Kidney (tissue), 14 donors: Measurements from ENCODE around the gene TESPA1. TPM values are rescaled to one million over a fixed set of nuclear protein-coding genes. Genes with fewer than 3 reads are reported as not detected.

ENCODE experiments used
- DNase-seq, 5 donors: peaks; one replicate each; pipeline ENCODE4 v3.0.0-alpha.2; 2013 to 2020
- FAIRE-seq: peaks from 2 replicates; lab custom pipeline; 2012; peaks lifted over from hg19 to GRCh38; lab: Jason Lieb, UNC
- H3K27ac ChIP-seq, 2 donors: one replicate each; pipeline ENCODE4 v1.7.0; 2013; ENCODE audit warnings: low read depth in 2 of 2, low read length in 2 of 2, inconsistent platforms in 1 of 2
- H3K27me3 ChIP-seq: one replicate; pipeline ENCODE4 v1.7.1; 2013; ENCODE audit warnings: low read length, inconsistent platforms; ENCODE audit not compliant: control insufficient read depth, insufficient read depth
- H3K36me3 ChIP-seq, 3 donors: one replicate each; pipeline versions ENCODE4 v1.7.0 to v1.7.1; 2013; ENCODE audit warnings: low read length in 3 of 3, control low read depth in 1 of 3, inconsistent platforms in 1 of 3; ENCODE audit not compliant: insufficient read depth in 3 of 3, control insufficient read depth in 2 of 3
- H3K4me1 ChIP-seq, 3 donors: one replicate each; pipeline versions ENCODE4 v1.7.0 to v1.7.1; 2013; ENCODE audit warnings: low read length in 3 of 3, inconsistent platforms in 1 of 3, low read depth in 1 of 3; ENCODE audit not compliant: control insufficient read depth in 2 of 3, insufficient read depth in 2 of 3
- H3K4me3 ChIP-seq, 3 donors: one replicate each; pipeline versions ENCODE4 v1.7.0 to v1.8.1; 2013; ENCODE audit warnings: low read length in 3 of 3, control low read depth in 1 of 3, inconsistent platforms in 1 of 3
- H3K9ac ChIP-seq, 3 donors: one replicate each; pipeline versions ENCODE4 v1.7.0 to v1.7.1; 2013; ENCODE audit warnings: low read length in 3 of 3, control low read depth in 1 of 3, inconsistent platforms in 1 of 3
- H3K9me3 ChIP-seq, 3 donors: one replicate each; pipeline versions ENCODE4 v1.7.0 to v1.7.1; 2013; ENCODE audit warnings: low read length in 3 of 3, control low read depth in 1 of 3, inconsistent platforms in 1 of 3; ENCODE audit not compliant: control insufficient read depth in 2 of 3, insufficient read depth in 1 of 3
- CTCF ChIP-seq: IDR thresholded peaks from 3 replicates; pipeline ENCODE4 v1.5.1; 2012; ENCODE audit warnings: mild to moderate bottlenecking, moderate library complexity, borderline replicate concordance; ENCODE audit not compliant: insufficient read depth; ENCODE audit errors: extremely low read depth
- intact Hi-C: fragments of 100-400 bp; cut with DNase I; formaldehyde crosslinking; loops from one replicate; pipeline ENCODE4 v1.11.1; 2022
- polyA plus RNA-seq: library from polyadenylated mRNA; stranded (reverse); fragments of 350-450 nt; fragmentation: Illumina TruSeq; extraction: RNeasy Lipid Tissue Mini Kit (QIAGEN cat#74804); gene quantifications from one replicate; pipeline ENCODE4 v1.2.3, GENCODE V29; 2014; ENCODE audit warnings: low read depth, low replicate concordance; ENCODE audit not compliant: insufficient read depth
- total RNA-seq: library from RNA; stranded (reverse); fragmentation: NEBNext Ultra II Directional; extraction: Animal tissue kit (Norgen Biotek cat#: 25700); gene quantifications from one replicate; pipeline ENCODE4 v1.2.1, GENCODE V29; 2021
- donor health status: control.
- donor health status: control.
- donor health status: control.
- donor health status: control.
- donor health status: control.
- donor health status: DM: yes; HTN: yes; CAD: no.
- donor health status: Normal renal cell carcinoma (clear cell type).

TESPA1 gene
- total and polyA plus RNA-seq, 2 donors from 2014 or later = 4.9 TPM; not detected in 1

- Histone ChIP-seq H3K36me3 (no peaks in the 10 kb centered on the region), H3K9me3 (peaks cover 0 to 6% (median 0%) of the 10 kb centered on the region in 3 donors), H3K9ac (no peak overlapping the region), H3K4me3 (no peak overlapping the region), H3K27me3 (no peaks in the 10 kb centered on the region), H3K27ac (no peak overlapping the region), H3K4me1 (no peaks in the 10 kb centered on the region)
- no peak for FAIRE-seq
- no peak for DNase-seq
- TF ChIP-seq CTCF = no peak
- intact Hi-C loops = no loop called here
Measured at GRCh38 chr12:54924972-54925707, 59.4 kb downstream of the TESPA1 start.

- intact Hi-C loops = no loop called here
- Histone ChIP-seq H3K4me3 (no peak overlapping the region), H3K36me3 (no peaks in the 10 kb centered on the region), H3K27me3 (no peaks in the 10 kb centered on the region), H3K9me3 (no peaks in the 10 kb centered on the region), H3K4me1 (no peaks in the 10 kb centered on the region), H3K9ac (no peak overlapping the region), H3K27ac (no peak overlapping the region)
- DNase-seq = no peak
- no peak for FAIRE-seq
- no peak for TF ChIP-seq CTCF
Measured at GRCh38 chr12:54917001-54917488, 67.5 kb downstream of the TESPA1 start.

Other genes with a start within 250 kb of the TESPA1 start
- gene MUCL1, start 130.2 kb downstream of the TESPA1 start, total RNA-seq = not detected
- gene MUCL1, start 130.2 kb downstream of the TESPA1 start, polyA plus RNA-seq = not detected
- gene NEUROD4, start 35.2 kb upstream of the TESPA1 start, total RNA-seq = not detected
- not detected for gene NEUROD4, start 35.2 kb upstream of the TESPA1 start, polyA plus RNA-seq
- gene OR9K2, start 141.6 kb upstream of the TESPA1 start, total RNA-seq = not detected
- gene OR9K2, start 141.6 kb upstream of the TESPA1 start, polyA plus RNA-seq = not detected
- gene OR10A7, start 236.3 kb upstream of the TESPA1 start, total RNA-seq = not detected
- gene OR10A7, start 236.3 kb upstream of the TESPA1 start, polyA plus RNA-seq = not detected